GM21825 (cell line): ENCODE measurements around the gene HMGXB4.

Experiments
- ATAC-seq: cut with Tn5 transposase; IDR thresholded peaks from one replicate; pipeline ENCODE4 v1.9.1; 2021; ENCODE audit warnings: mild to moderate bottlenecking, moderate library complexity; ENCODE audit not compliant: unreplicated experiment

The HMGXB4 gene

DNA sequence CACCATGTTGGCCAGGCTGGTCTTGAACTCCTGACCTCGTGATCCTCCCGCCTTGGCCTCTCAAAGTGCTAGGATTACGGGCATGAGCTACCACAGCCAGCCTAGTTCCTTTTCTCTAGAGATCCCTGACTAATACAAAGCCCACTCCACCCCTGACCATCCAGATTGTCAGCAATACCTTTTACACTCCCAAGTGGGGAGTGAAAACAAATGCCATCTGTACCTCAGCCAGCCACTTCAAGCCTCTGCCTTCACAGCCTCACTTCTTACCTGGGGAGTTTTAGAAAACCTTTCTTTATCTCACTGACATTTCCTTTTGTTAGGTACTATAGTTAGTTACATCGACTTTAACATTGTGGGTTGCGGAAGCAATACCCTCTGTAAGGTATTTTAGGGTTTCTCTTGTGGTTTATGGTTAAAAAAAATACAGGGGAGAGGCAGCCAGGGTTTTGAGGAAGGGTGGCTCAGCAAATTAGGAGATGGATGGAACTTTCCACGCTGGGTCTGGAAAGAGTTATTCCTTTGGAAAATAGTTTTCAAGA, 51.3 kb downstream of the HMGXB4 start:
- peak; percentile 47 for ATAC-seq

DNA sequence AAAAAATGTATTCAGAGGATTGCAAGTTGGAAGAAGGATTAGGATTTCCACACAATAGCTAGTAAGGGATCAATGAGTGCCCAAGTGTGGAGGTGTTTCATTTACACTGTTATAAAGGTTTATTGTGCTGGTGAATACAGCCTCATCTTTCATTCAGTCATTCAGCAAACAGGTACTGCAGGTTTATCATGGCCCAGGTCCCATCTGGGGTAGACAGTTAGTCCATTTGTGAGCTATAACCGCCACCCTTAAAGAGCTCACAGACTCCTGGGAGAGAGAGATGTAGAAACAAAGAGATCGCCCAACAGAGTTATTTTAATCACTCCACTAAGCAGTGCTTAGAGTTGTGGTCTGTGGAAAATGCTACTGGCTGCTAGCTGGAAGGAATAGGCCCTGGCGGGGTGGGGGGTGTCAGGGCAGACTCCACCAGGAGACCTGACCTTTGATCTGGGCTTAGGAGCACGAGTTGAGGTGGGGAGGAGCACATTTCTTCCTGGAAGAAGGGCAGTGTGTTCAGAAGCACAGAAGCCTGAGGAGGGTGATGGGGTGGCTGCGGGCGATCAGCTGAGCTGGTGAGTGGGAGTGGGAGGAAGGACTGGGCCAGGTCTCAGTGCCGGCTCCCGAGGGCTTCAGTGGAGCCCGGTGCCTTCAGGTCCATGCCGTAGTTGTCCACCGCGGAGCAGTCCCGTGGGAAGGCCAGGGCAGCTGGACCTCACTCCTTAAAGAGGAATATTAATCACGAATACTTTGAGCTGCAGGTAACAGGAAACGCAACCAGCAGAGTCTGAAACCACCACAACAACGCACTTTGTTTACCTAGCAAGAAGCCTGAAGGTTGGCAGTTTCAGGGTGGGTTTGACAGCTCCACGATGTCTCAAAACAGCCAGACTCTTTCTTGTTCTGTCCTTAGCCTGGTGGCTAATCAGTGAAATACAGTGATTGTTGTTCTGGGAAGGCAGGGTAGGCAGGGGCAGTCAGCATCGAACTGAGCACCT, 53.6 kb downstream of the HMGXB4 start:
- ATAC-seq: no peak

DNA sequence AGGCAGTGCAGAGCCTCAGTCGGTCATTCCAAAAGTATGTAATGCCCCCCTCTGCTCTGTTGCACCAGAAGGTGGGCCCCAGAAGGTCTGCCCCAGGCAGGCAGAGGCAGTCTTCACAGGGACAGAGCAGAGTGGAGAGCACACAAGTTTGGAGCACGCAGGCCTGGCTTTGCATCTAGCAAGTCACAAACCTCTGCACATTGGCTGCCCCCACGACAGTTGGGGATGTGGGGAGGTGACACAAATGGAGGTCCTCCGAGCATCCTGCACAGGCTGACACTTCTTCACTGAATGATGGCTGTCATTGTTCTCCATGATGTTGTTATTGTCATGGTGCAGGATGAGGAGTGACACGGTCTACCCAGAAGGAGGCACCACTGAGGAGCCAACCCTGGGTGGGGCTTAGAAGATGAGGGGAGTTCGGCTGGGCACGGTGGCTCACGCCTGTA, 54.3 kb downstream of the HMGXB4 start:
- ATAC-seq: no peak

DNA sequence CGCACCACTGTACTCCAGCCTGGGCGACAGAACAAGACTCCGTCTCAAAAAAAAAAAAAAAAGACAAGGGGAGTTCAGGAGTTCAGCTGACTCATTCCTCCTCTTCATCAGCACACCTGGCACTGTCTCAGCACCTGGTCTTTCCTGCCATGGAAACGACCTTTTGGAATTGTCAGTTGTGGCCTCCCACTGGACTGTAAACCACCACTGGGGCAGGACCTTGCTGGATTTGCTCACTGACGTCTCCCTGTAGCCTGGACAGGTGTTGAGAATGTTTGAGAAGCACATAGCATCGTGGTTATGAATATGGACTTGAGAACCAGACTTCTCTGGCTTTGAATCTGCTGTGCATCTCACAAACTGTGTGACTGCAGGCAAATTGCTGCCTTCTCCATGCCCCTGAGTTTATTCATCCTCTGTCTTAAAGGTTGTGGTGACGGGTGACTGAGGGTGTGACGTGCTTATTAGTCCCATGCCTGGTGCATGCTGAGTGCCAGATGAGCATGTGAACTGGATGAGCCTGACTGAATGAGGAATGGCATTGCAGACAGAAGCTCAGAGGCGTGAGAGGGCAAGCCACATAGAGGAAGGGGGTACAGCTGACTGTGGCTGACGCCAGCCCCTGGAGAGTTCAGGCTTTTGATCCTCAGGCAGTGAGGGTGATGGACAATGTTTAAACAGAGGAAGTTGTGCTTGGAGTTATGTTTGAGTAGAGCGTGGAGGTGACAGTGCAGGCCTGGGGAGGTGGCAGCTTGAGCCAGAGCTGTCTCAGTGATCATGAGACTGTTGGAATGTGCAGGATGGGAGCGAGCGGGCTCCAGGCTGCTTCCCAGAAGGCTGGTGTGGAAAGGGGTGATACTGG, 55.1 kb downstream of the HMGXB4 start:
- no peak for ATAC-seq

DNA sequence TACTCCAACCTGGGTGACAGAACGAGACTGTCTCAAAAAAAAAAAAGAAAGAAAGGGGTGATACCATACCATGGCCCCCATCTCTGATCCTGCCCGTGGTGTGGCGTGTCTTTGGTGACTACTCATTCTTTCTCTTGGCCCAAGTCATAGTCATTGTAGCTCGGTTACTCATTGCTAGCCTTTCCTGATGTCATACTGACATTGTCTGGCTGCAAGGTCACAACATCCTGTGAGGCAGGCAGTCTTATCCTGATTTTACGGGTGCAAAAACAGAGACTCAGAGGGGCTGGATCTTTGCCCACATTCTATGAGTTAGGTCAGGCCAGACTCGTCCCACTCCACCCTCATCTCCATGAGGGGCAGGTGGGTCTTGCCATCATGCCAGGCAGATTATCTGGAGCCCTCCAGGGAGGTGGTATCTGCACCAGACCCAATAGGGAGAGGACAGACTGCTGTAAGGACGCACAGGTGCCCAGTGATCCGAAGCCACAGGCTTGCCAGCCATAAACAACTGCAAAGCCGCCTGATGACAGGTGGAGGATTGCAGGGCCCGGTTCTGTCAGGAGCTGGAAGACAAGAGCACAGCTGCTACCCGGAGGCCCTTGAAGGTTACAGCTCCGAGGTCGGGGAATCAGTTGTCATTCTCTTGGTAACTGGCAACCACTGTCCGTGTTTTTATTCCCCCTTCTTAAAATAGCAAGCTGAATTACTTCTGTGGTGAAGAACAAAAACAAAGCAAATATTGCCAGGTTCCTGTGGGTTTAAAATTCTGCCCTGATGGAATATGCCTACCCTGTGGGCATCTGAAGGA, 56.2 kb downstream of the HMGXB4 start:
- no peak for ATAC-seq

DNA sequence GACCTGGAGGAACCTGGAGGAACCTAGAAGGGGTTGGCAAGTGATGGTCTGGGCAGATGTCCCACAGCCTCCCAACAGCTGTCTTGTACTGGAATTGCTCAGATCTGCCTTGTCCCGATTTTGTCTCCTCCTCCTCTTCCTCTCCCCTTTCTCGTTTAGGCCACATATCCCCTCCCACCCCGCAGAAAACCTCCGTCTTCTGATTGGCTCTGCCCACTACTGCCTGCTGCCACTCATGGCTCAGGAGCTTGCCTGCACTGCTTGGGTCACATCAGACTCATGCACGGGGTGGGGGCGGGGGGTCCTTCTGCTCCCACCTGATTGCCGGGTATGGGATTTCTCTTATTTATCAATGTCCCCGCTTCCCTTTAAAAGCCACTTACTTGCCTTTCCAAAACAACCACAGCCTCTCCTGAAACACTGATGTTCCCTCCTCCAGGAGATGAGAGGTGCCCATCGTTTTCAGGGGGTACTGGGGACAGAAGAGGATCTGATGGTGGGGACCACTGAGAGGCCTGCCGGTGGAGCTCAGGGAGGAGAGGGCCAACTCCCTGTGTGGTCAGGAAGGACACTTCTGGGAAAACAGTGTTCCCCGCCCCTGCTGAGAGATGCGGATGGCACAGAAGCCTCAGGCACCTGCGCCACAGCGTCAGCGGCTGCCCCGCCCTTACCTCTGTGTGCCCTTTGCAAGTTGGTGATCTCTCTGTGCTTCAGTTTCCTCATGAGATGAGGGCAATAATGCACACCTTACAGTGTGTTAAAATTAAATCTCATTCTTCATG, 57.1 kb downstream of the HMGXB4 start:
- no peak for ATAC-seq

DNA sequence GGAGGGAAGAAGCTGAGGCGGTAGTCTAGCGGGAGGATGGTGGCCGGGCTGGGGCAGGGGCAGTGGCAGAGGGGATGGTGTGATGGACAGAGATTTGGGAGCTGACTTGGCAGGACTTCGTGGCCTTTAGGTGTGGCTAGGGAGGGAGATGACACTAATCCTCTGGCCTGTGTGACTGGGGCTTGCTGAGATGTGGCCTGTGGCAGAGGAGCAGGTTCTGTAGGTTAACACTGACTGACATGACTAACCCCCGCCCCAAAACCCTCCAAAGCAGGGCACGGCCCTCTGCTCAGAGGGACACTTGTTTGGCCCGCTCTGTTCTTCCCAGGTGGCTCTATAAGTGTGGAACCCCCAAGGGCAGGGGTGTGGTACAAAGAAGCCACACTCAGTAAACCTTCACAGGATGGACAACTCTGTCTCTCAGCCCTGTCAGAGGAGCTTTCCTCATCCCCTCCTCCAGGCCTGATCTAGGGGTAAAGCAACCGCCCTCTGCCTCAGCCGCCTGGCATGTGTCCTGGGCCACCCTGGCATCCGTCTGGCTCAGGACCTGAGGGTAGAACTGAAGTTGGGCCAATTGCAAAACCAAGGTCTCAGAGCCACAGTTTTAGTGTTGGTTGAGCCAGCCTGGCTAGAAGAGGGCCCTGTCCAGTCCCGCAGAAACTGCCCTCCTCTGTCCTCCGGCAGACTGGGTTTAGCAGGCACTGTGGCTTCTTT, 58.0 kb downstream of the HMGXB4 start:
- ATAC-seq: no peak

DNA sequence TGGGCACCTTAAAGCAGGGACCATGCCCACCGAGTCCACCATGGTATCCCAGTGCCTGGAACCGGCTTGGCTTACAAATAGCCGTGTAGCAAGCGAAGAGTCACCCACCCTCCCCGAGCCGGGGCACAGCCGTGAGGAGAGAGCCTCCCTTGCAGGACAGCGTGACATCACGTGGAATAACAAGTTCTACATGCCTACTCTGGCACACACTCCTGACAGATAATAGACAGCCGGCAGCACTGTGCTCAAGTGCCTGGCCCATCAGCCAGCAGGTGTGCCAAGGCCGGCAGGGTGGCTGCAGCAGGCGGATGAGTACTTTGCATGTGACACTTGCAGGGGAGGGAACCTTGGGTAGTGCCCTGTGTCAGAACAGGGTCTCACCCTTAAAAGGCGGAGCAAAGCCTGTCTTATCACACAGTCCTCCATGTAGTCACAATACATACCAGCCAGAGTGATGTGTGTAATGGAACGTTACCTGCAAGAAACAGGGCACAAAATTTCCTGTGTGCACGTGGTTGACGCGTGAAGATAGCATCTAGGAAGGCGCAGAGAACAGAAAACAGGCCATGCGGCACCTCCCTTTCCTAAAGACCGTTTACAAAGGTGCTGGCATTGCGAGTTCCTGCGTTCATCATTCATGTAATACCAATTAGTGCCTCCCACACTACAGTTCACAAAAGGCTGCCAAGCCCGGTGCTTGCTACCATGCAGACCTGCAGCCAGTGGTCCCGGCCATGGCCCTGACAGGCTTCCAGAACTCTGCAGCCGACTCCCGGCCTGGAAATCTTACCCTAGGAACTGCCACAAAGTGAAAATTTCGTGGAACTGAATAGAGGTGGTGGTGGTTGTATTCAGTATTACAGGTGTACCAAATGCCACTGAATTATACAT, 58.8 kb downstream of the HMGXB4 start:
- ATAC-seq: no peak

DNA sequence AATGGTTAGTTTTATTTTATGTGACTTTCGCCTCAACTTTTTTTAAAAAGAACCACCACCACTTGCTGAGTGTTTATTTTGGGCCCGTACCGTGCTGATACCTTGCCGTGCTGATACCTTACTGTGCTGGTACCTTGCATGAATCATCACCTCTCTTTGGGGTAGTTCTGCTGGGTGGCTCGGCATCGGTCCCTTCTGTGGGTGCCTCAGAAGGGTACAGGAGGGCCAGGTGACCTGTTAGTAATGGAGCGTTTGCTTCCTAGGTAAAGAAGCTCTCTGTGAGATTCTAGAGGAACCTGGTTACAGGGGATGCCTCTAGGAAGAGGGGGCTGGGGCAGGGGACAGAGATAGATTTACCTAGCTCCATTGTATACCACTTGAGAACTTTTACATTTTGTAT, 59.5 kb downstream of the HMGXB4 start:
- ATAC-seq: no peak

DNA sequence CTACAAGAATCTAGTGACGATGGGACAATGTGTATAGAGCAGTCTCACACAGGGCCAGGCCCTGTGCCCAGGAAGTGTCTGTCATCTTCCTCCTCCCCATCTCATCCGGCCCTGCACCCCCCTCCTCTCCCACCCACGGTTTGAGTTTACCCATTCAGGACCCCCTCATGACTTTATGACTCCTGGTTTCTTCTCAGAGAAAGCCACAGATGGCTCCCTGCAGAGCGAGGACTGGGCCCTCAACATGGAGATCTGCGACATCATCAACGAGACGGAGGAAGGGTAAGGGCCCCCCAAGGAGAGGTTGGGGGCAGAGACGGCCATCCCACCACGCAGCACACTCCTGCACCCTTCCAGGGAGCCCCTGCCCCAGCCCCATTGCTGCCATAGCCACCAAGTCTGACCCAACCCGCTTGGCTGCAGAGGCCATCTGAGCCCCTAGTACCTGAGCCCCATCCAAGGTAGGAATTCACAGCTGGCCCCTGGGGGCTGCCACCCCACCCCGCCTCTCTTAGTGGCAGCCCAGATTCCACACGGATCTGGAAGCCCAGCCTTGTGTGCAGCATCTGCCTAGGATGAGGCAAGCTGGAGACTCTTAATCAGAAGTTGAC, 60.5 kb downstream of the HMGXB4 start:
- ATAC-seq: no peak

DNA sequence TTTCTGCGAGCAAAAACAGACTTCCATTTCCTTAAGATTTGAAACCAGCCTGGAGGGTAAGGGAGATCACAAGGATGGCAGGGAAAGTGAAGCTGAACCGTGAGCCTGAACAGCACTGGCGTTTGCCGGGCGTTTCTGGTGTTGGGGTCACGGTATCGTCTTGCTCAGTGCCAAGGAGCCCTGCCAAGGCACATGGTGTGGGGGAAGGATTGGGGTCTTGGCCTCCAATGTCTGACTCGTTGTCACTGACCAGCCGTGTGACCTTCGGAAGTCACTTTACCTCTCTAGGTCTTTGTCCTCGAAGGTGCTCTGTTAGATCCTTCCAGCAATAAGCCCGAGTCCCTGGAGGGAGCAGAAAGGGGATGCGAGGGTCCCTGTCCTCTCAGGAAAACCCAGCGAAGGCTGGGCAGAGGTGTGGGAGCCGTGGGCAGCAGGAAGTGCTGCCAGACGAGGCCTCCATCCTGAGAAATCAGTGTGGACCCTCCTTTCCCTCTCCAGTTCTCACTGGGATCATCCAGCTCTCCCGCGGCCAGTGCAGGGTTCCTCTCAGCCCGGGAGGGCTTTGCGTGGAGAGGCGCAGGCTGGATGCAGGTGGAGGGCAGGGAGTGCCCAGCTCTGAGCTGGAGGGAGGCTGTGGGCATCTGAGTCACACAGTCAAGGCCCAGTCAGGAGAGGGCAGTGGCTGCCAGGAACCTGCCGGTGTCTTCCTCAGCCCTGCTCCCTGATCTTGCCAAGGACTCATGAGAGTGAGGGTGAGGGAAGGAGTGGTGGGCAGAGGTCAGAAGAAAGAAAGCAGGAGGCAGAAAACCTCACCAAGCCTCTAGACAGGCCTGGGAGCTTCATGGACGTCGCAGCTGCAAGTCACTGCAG, 61.3 kb downstream of the HMGXB4 start:
- ATAC-seq: no peak

DNA sequence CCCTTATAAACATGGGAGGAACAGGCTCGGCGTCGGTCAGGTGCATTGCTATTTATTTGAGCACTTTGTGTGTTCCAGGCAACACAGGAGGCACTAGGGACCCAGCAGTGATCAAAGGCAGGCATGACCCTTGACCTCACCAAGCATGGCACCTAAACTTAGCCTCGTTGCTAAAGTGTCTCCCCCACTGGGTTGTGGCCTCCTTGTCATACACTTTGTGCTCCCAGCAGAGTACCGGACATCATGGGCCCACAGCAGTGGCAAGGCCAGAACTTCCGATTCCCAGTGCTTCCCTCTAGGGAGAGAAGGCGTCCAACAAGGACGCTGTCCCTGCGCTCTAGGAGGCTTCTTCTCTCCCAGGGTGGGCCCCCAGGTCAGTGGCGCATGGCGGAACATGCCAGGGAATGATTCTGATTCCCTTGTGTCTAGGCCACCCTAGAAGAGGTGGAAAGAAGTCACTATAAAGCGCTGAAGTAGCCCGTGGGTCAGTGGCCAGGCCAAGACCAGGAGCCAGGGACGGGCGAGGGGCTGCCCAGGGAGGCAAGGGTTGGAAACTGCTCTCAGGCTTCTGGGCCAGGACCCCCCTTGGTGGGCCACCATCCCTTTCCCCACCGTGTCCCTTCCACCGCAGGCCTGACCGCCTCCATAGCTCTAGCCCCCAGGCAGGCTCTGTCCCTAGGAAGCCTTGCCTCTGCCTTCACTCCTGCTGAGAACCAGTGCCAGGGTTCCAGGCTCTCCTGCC, 62.1 kb downstream of the HMGXB4 start:
- no peak for ATAC-seq

DNA sequence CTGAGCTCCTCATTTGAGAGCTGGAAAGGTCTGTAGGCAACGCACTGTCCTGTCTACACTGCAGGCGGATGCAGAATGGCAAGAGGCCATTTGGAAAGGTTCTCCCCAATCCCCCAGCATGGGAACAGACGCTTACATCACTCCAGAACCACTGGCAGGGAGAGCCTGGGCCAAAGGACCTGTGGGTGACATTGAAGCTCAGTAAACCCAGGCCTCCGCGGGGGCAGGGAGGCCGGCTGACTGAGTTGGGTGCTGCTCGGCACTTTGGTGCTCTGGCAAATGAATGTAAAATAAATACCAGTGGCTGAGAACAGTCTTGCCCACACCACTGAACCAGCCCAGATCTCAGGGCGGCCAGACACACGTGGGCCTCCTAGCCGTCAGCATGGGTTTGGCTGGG, 64.8 kb downstream of the HMGXB4 start:
- no peak for ATAC-seq

DNA sequence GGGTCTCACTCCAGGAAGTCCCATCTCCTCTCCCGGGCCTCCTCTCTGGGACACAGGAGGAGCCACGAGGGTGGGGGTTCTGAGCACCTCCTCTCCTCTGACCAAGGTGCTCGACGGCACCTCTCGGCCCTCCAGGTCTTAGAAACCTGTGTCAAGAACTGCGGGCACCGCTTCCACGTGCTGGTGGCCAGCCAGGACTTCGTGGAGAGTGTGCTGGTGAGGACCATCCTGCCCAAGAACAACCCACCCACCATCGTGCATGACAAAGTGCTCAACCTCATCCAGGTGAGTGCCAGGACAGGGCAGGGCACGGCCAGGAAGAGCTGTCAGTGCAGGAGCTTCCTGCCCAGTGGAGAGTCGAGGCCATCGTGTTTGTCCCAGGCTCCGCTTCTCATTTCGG, 65.6 kb downstream of the HMGXB4 start:
- no peak for ATAC-seq

DNA sequence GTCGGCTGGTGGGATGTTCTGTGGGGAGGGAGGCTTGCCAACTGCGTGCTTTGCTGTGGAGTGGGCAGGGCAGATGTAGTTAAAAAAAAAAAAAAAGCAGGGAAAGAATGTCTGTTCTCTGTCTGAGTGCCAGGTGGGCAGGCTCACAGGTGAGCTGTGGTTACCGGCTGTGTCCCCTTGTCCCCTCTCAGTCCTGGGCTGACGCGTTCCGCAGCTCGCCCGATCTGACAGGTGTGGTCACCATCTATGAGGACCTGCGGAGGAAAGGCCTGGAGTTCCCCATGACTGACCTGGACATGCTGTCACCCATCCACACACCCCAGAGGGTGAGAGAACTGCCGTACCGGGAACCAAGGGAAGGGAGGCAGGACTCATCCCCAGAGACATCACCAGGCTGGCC, 66.0 kb downstream of the HMGXB4 start:
- no peak for ATAC-seq

DNA sequence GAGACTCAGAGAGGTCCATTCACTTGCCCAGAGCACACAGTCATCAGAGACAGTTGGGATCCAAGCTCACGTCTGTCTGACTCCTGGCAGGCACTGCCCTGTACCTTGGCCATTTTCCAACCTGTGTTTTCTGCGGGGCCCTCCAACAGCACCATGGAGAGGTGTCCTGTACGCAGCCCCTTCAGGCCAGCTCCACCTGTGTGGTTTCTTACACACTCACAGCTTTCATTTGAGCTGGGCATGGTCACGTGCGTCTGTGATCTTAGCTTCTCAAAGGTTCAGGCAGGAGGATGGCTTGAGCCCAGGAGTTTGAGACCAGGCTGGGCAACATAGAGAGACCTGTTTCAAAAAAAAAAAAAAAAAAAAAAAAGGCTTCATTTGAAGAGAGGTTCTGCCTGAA, 66.8 kb downstream of the HMGXB4 start:
- ATAC-seq: no peak
